ENCODE results near the gene SH2D4B. TPM values are rescaled to one million over a fixed set of nuclear protein-coding genes. Genes with fewer than 3 reads are reported as not detected.

Gene SH2D4B
- total RNA-seq, 2 donors from 2014 or later = 0.12 TPM; not detected in 1

DNA sequence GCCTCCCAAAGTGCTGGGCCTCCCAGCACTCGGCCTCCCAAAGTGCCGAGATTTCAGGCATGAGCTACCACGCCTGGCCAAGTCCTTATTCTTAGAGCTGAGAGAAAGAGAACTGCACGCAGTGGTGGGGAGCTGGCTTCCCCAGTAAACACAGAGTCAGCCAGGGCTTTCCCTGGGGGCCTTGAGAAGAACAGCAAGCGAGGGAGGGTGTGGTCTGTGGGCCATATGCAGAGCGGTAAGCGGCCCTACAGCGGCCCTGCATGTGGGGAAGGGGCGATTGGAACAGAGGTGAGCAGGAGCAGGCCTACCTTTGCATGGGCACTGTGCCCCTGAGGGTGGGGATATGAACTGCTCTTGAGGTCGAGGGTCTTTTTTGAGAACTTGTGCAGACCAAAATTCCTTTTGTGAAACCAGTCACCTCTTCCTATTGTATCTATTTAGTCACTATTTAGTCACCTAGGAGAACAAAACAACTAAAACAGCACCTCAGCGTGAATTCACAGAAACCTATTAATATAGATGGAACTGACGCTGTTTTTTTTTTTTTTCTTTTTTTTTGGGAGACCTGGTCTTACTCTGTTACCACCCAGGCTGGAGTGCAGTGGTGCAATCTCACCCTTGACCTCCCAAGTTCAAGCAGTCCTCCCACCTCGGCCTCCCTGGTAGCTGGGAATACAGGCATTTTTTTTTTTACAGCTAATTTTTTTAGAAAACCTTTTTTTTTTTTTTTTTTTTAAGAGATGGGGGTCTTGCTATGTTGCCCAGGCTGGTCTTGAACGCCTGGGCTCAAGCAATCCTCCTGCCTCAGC is 36.9 kb upstream of the SH2D4B start:
- TF ChIP-seq, protein P1, sequence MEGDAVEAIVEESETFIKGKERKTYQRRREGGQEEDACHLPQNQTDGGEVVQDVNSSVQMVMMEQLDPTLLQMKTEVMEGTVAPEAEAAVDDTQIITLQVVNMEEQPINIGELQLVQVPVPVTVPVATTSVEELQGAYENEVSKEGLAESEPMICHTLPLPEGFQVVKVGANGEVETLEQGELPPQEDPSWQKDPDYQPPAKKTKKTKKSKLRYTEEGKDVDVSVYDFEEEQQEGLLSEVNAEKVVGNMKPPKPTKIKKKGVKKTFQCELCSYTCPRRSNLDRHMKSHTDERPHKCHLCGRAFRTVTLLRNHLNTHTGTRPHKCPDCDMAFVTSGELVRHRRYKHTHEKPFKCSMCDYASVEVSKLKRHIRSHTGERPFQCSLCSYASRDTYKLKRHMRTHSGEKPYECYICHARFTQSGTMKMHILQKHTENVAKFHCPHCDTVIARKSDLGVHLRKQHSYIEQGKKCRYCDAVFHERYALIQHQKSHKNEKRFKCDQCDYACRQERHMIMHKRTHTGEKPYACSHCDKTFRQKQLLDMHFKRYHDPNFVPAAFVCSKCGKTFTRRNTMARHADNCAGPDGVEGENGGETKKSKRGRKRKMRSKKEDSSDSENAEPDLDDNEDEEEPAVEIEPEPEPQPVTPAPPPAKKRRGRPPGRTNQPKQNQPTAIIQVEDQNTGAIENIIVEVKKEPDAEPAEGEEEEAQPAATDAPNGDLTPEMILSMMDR (IDR thresholded peaks at IDR 0.05) = no peak
- Histone ChIP-seq H3K36me3 (no peaks in the 10 kb centered on the region), H3K4me1 (peaks cover 0 to 94% of the 10 kb centered on the region in 2 donors), H3K27me3 (no peaks in the 10 kb centered on the region), H3K27ac (peak overlapping the region; percentile 77 to 80), H3K4me3 (no peak overlapping the region), H3K9me3 (no peaks in the 10 kb centered on the region)
- no peak for DNase-seq (ENCODE audit: low spot score)

DNA sequence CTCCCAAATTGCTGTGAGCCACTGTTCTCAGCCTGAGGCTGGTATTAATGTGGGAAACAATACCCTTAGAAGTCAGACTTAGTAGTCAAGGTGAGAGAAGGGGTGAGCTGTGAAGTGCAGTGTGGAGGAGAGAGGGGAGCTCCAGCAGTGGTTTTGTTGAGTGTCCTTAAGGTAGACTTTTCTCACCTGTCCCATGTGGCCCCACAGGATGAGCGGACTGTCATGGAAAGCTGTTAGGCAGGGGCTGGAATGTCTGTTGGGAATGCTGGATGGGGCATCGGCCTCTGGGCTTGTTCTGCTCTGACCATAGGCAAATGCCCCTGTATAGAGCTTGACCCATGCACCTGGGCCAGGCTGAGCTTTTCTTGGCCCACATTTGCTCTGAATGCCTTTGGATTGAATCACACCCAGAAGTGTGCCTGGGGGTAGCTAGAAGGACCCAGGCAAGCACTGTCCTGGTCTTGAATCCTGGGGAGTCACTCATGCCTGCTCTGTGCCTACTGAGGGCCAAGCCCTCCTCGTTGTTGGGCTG is 36.3 kb upstream of the SH2D4B start:
- H3K36me3 ChIP-seq = no peaks in the 10 kb centered on the region
- peak overlapping the region in 1 of 2 donors; percentile 80 for H3K27ac ChIP-seq
- DNase-seq (ENCODE audit: low spot score) = no peak
- no peaks in the 10 kb centered on the region for H3K27me3 ChIP-seq
- H3K4me3 ChIP-seq = no peak overlapping the region
- H3K4me1 ChIP-seq = peaks cover 0 to 95% of the 10 kb centered on the region in 2 donors
- TF ChIP-seq, protein P1 (IDR thresholded peaks at IDR 0.05) = no peak
- H3K9me3 ChIP-seq = no peaks in the 10 kb centered on the region

DNA sequence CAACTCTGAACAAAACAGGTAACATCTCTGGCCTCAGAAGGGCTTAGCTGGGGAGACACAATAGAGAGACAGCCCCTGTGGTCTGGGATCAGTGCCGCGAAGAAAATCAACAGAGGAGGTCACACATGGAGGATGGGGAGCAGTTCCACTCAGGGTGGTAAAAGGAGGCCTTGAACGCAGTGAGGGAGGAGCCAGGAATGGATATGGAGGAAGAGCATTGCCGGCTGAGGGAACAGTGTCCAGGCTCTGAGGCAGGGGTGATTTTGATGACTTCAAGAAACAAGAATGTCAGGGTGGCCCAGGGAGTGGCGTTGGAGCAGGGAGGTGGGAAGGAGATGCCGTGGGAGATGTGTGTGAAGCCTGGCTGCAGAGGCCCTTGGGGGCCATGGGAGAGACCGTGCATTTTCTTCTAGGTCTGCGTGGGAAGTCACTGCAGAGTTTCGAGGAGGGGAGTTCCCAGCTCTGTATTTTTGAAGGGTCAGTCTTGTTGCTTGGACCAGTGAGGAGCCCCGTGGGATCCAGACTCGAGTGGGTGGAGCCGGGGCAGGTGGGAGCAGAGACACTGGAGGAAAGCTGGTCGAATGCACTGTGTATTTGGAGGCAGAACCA is 35.7 kb upstream of the SH2D4B start:
- TF ChIP-seq, protein P1 (IDR thresholded peaks at IDR 0.05) = no peak
- Histone ChIP-seq H3K36me3 (no peaks in the 10 kb centered on the region), H3K27me3 (no peaks in the 10 kb centered on the region), H3K4me3 (no peak overlapping the region), H3K4me1 (peaks cover 0 to 97% of the 10 kb centered on the region in 2 donors), H3K27ac (peak overlapping the region in 1 of 2 donors; percentile 80), H3K9me3 (no peaks in the 10 kb centered on the region)
- no peak for DNase-seq (ENCODE audit: low spot score)

DNA sequence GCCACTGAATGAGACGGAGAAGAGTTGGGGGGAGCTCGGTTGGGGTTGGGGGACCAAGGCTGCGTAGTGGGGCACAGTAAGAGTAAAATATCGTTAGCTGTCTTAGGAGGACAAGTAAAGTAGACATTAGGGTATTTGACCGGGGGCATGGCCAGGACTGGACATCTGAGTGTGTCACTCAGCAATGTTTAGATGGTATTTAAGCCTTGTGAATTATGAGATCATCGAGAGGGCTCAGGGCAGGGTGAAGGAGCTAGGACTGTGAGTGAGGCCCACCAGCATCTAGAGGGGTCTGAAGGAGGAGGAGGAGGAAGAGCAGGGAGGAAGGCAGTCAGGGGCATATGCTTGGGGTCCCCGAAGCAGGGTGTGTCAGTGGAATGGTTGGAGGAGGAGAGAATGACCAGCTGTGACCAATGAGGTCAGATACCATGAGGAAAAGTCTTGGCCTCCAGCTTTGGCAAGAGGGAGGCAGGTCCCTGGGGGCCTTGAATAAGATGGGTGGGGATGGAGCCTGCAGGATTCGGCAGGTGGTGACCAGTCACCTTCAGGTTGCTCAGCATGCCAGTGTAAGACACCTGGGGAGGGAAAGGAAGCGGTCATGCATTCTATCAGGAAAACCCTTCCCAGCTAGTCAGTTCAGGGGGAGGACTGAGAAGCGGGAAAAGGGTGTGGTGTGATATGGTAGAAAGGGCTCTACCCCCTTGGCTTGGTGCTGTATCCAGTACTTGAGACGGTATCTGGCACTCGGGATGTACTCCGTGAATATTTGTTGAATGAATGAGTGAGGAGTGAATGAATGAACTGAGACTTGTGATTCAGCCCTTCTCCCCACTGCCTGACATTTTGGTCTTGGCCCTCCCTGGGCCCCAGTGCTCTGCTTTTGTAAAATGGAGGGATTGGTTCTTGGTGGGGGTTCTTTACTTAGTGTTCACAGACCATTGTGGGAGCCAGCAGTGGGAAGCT is 34.8 kb upstream of the SH2D4B start:
- TF ChIP-seq, protein P1 (IDR thresholded peaks at IDR 0.05) = no peak
- DNase-seq (ENCODE audit: low spot score) = no peak
- no peaks in the 10 kb centered on the region for H3K36me3 ChIP-seq
- no peaks in the 10 kb centered on the region for H3K9me3 ChIP-seq
- peak overlapping the region; percentile 54 to 80 for H3K27ac ChIP-seq
- no peak overlapping the region for H3K4me3 ChIP-seq
- no peaks in the 10 kb centered on the region for H3K27me3 ChIP-seq
- H3K4me1 ChIP-seq = peaks cover 0 to 95% of the 10 kb centered on the region in 2 donors

DNA sequence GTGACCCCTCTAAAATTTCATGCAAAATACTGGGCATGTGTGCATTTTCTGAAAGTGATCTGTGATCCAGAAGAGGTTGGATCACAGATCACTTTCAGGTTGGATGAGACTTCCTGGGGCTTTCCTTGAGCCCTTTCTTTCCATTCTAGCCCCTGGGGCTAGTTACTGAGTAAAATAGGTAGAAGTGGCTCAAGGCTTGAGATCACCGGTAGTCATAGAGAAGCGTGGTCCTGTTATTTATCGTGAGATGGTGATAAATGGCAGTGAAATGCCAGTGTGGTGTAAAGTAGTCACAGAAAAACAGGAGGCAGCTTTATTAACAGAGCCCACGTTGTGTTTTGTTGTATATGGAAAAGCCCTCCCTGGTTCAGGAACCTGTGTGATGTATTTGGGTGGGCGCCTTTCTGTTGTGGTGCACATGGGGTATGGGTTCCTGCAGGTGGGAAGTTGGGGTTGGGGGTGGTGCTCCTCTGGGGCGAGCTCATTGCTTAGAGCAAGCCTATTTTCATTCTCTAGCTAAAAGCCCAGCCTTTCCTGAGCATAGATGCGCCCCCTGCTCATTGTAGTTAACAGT is 34.0 kb upstream of the SH2D4B start:
- TF ChIP-seq, protein P1 (IDR thresholded peaks at IDR 0.05) = no peak
- Histone ChIP-seq H3K4me3 (no peak overlapping the region), H3K27ac (peak overlapping the region; percentile 54 to 80), H3K27me3 (no peaks in the 10 kb centered on the region), H3K9me3 (no peaks in the 10 kb centered on the region), H3K36me3 (no peaks in the 10 kb centered on the region), H3K4me1 (peaks cover 0 to 91% of the 10 kb centered on the region in 2 donors)
- no peak for DNase-seq (ENCODE audit: low spot score)

Data from right atrium auricular region (tissue), 2 donors.